H1 (cell line): ENCODE data around the gene RGL1. TPM values are rescaled to one million over a fixed set of nuclear protein-coding genes. Genes with fewer than 3 reads are reported as not detected.

Experiments
- CTCF ChIA-PET: fragments of 300-600 bp; sonication (Branson Sonifier 250); formaldehyde crosslinking; loops from one replicate; lab custom pipeline; 2021; ENCODE audit not compliant: partially characterized antibody; lab: Charles Lee
- POLR2A ChIA-PET: fragments of 300-600 bp; sonication (Branson Sonifier 250); formaldehyde crosslinking; loops from one replicate; lab custom pipeline; 2021; ENCODE audit warnings: inconsistent platforms; ENCODE audit not compliant: partially characterized antibody; lab: Charles Lee
- DNase-seq, 2 experiments: peaks; one replicate each; pipeline versions ENCODE4 v3.0.0 to v3.0.0-alpha.2; 2010 to 2022; ENCODE audit warnings: low spot score in 2 of 2, low read depth in 1 of 2, mixed read lengths in 1 of 2
- FAIRE-seq: peaks from 2 replicates; lab custom pipeline; 2011; peaks lifted over from hg19 to GRCh38; lab: Jason Lieb, UNC
- H2AFZ ChIP-seq: 2 replicates; pipeline ENCODE4 v1.8.1; 2012; ENCODE audit warnings: low read length, inconsistent platforms
- H2AK5ac ChIP-seq: 2 replicates; pipeline ENCODE4 v1.6.1; 2013; ENCODE audit warnings: low read depth, low read length
- H2BK120ac ChIP-seq: replicated peaks from 2 replicates; pipeline ENCODE3; 2013; ENCODE audit warnings: low read depth, low read length, inconsistent platforms
- H2BK12ac ChIP-seq: 2 replicates; pipeline ENCODE4 v1.6.1; 2013; ENCODE audit warnings: low read depth, low read length
- H2BK15ac ChIP-seq: 2 replicates; pipeline ENCODE4 v1.6.1; 2013; ENCODE audit warnings: low read length
- H2BK20ac ChIP-seq: 2 replicates; pipeline ENCODE4 v1.6.1; 2013; ENCODE audit warnings: low read length
- H2BK5ac ChIP-seq: 2 replicates; pipeline ENCODE4 v1.6.1; 2013; ENCODE audit warnings: low read depth, low read length
- H3K14ac ChIP-seq: 2 replicates; pipeline ENCODE4 v1.6.1; 2013; ENCODE audit warnings: inconsistent platforms; ENCODE audit not compliant: insufficient read length
- H3K18ac ChIP-seq: 2 replicates; pipeline ENCODE4 v1.6.1; 2013; ENCODE audit warnings: low read length; ENCODE audit errors: extremely low read depth
- H3K23ac ChIP-seq: 2 replicates; pipeline ENCODE4 v1.6.1; 2013; ENCODE audit warnings: inconsistent platforms; ENCODE audit not compliant: insufficient read length
- H3K23me2 ChIP-seq: 2 replicates; pipeline ENCODE4 v1.6.1; 2013; ENCODE audit warnings: low read depth, low read length
- H3K27ac ChIP-seq: 2 replicates; pipeline ENCODE4 v1.6.1; 2011; ENCODE audit warnings: low read depth, low read length, inconsistent platforms
- H3K27me3 ChIP-seq, 4 experiments: replicated peaks in 1 of 4; 1 replicate in 1 of 4; 2 replicates in 3 of 4; pipeline versions ENCODE4 v1.6.1 to v1.8.1; 2011 to 2013; ENCODE audit warnings: low read length in 3 of 4, mild to moderate bottlenecking in 3 of 4, inconsistent platforms in 2 of 4, mixed read lengths in 2 of 4, moderate library complexity in 1 of 4; ENCODE audit not compliant: control insufficient read depth in 3 of 4, insufficient read depth in 3 of 4; ENCODE audit errors: extremely low read depth in 1 of 4
- H3K36me3 ChIP-seq, 4 experiments: 2 replicates each; pipeline versions ENCODE4 v1.6.1 to v1.8.1; 2011 to 2013; ENCODE audit warnings: mild to moderate bottlenecking in 4 of 4, low read length in 3 of 4, moderate library complexity in 2 of 4, control low read depth in 1 of 4, inconsistent platforms in 1 of 4; ENCODE audit not compliant: insufficient read depth in 4 of 4, control insufficient read depth in 2 of 4
- H3K4ac ChIP-seq: replicated peaks from 2 replicates; pipeline ENCODE3; 2013; ENCODE audit warnings: low read length, low read depth, mixed read lengths, inconsistent platforms; ENCODE audit not compliant: insufficient read length
- H3K4me1 ChIP-seq, 4 experiments: replicated peaks in 1 of 4; 1 replicate in 1 of 4; 2 replicates in 3 of 4; pipeline versions ENCODE4 v1.6.1 to v1.8.1; 2011 to 2013; ENCODE audit warnings: low read length in 3 of 4, inconsistent platforms in 2 of 4, mixed read lengths in 1 of 4; ENCODE audit not compliant: insufficient read depth in 4 of 4, control insufficient read depth in 3 of 4
- H3K4me2 ChIP-seq, 2 experiments: 2 replicates each; pipeline versions ENCODE4 v1.6.1 to v1.8.1; 2011 to 2013; ENCODE audit warnings: low read depth in 2 of 2, low read length in 2 of 2, control low read depth in 1 of 2, inconsistent platforms in 1 of 2, mild to moderate bottlenecking in 1 of 2; ENCODE audit not compliant: insufficient read depth in 1 of 2
- H3K4me3 ChIP-seq, 4 experiments: fragments of 200-600, 300-600 bp in 1 of 4; sonication (generic), shearing (Covaris generic), sonication (Bioruptor Twin) in 1 of 4; 2 replicates each; pipeline versions ENCODE4 v1.5.1 to v1.8.1; 2011 to 2016; ENCODE audit warnings: low read length in 4 of 4, low read depth in 3 of 4, control low read depth in 2 of 4, inconsistent platforms in 2 of 4, mild to moderate bottlenecking in 2 of 4, mixed read lengths in 1 of 4, moderate library complexity in 1 of 4; ENCODE audit not compliant: insufficient read depth in 2 of 4; ENCODE audit errors: extremely low read depth in 1 of 4
- H3K56ac ChIP-seq: replicated peaks from 2 replicates; pipeline ENCODE3; 2013; ENCODE audit warnings: low read depth, mild to moderate bottlenecking, mixed read lengths, low read length, inconsistent platforms; ENCODE audit not compliant: insufficient read length
- H3K79me1 ChIP-seq: 2 replicates; pipeline ENCODE4 v1.6.1; 2013; ENCODE audit warnings: low read depth, low read length, control low read depth
- H3K79me2 ChIP-seq, 2 experiments: 2 replicates each; pipeline versions ENCODE4 v1.6.1 to v1.8.1; 2012 to 2013; ENCODE audit warnings: low read length in 2 of 2, mild to moderate bottlenecking in 2 of 2, inconsistent platforms in 1 of 2; ENCODE audit not compliant: insufficient read depth in 2 of 2, control insufficient read depth in 1 of 2
- H3K9ac ChIP-seq, 4 experiments: replicated peaks in 1 of 4; 1 replicate in 1 of 4; 2 replicates in 3 of 4; pipeline versions ENCODE4 v1.6.1 to v1.8.1; 2011 to 2013; ENCODE audit warnings: low read depth in 3 of 4, low read length in 3 of 4, control low read depth in 2 of 4, mild to moderate bottlenecking in 2 of 4, moderate library complexity in 2 of 4, inconsistent platforms in 1 of 4; ENCODE audit errors: extremely low read depth in 1 of 4
- H3K9me3 ChIP-seq, 2 experiments: 2 replicates each; pipeline versions ENCODE4 v1.6.1 to v1.8.1; 2012 to 2013; ENCODE audit warnings: mild to moderate bottlenecking in 2 of 2, moderate library complexity in 2 of 2, control low read depth in 1 of 2, inconsistent platforms in 1 of 2, low read depth in 1 of 2, low read length in 1 of 2, mixed read lengths in 1 of 2; ENCODE audit not compliant: insufficient read depth in 2 of 2
- H4K20me1 ChIP-seq, 2 experiments: replicated peaks in 1 of 2; 2 replicates each; pipeline versions ENCODE3 to v1.8.1; 2011 to 2013; ENCODE audit warnings: inconsistent platforms in 2 of 2, low read length in 2 of 2, mild to moderate bottlenecking in 1 of 2; ENCODE audit not compliant: insufficient read depth in 2 of 2, control insufficient read depth in 1 of 2
- H4K5ac ChIP-seq: 2 replicates; pipeline ENCODE4 v1.6.1; 2013; ENCODE audit warnings: low read length, low read depth, mixed read lengths, inconsistent platforms; ENCODE audit not compliant: insufficient read length
- H4K8ac ChIP-seq: 2 replicates; pipeline ENCODE4 v1.8.0; 2013; ENCODE audit warnings: mild to moderate bottlenecking, moderate library complexity, low read length, inconsistent platforms; ENCODE audit not compliant: insufficient read depth; ENCODE audit errors: extremely low read depth
- H4K91ac ChIP-seq: replicated peaks from 2 replicates; pipeline ENCODE3; 2013; ENCODE audit warnings: low read length, mixed read lengths, inconsistent platforms; ENCODE audit not compliant: insufficient read length
- CHD1 ChIP-seq: IDR thresholded peaks from 2 replicates; pipeline ENCODE4 v1.6.1; 2012; ENCODE audit warnings: low read depth, low read length, improper control_type of control experiment
- CREB1 ChIP-seq: IDR thresholded peaks from 2 replicates; pipeline ENCODE4 v1.6.1; 2012; ENCODE audit warnings: inconsistent platforms
- EGR1 ChIP-seq: IDR thresholded peaks from 2 replicates; pipeline ENCODE4 v1.6.1; 2011; ENCODE audit warnings: low read depth, low read length, borderline replicate concordance
- EZH2 ChIP-seq: fragments of 200-600 bp; sonication (generic); IDR thresholded peaks from 2 replicates; pipeline ENCODE4 v1.7.1; 2012; ENCODE audit warnings: low read depth, mild to moderate bottlenecking, moderate library complexity, low read length, inconsistent platforms; ENCODE audit not compliant: severe bottlenecking
- NRF1 ChIP-seq: IDR thresholded peaks from 2 replicates; pipeline ENCODE4 v1.6.1; 2011; ENCODE audit warnings: mild to moderate bottlenecking, low read depth, low read length, improper control_type of control experiment
- POLR2A ChIP-seq, 2 experiments: IDR thresholded peaks; 1 replicate in 1 of 2; 2 replicates in 1 of 2; pipeline ENCODE4 v1.6.1; 2011; ENCODE audit warnings: low read depth in 2 of 2, low read length in 2 of 2, mild to moderate bottlenecking in 2 of 2; ENCODE audit errors: control extremely low read depth in 1 of 2
- POLR2AphosphoS5 ChIP-seq: IDR thresholded peaks from 2 replicates; pipeline ENCODE4 v1.6.1; 2011; ENCODE audit warnings: low read depth, low read length
- RBBP5 ChIP-seq: IDR thresholded peaks from 2 replicates; pipeline ENCODE4 v1.7.1; 2012; ENCODE audit warnings: low read depth, mild to moderate bottlenecking, inconsistent platforms, low read length, moderate library complexity, borderline replicate concordance
- SIN3A ChIP-seq, 2 experiments: IDR thresholded peaks in 1 of 2; conservative IDR thresholded peaks in 1 of 2; 2 replicates each; pipeline ENCODE4 v1.6.1; 2011 to 2012; ENCODE audit warnings: low read length in 2 of 2, improper control_type of control experiment in 1 of 2, low read depth in 1 of 2, mild to moderate bottlenecking in 1 of 2
- SIX5 ChIP-seq: IDR thresholded peaks from 2 replicates; pipeline ENCODE4 v1.6.1; 2011; ENCODE audit warnings: mild to moderate bottlenecking, low read depth, low read length
- SP1 ChIP-seq: IDR thresholded peaks from 2 replicates; pipeline ENCODE4 v1.6.1; 2011; ENCODE audit warnings: low read depth, low read length
- TAF7 ChIP-seq: optimal IDR thresholded peaks from 2 replicates; pipeline ENCODE3; 2011; ENCODE audit warnings: low read depth, mild to moderate bottlenecking, inconsistent platforms, low read length, moderate library complexity, borderline replicate concordance
- TCF12 ChIP-seq: IDR thresholded peaks from 2 replicates; pipeline ENCODE4 v1.6.1; 2011; ENCODE audit warnings: low read depth, mild to moderate bottlenecking, low read length
- ZNF274 ChIP-seq: IDR thresholded peaks from 2 replicates; pipeline ENCODE4 v1.7.0; 2012; ENCODE audit warnings: low read length, borderline replicate concordance; ENCODE audit errors: extremely low read depth
- WGBS, 2 experiments: shearing (Covaris generic) in 1 of 2; methylation state at CpG; one replicate each; pipeline versions ENCODE4 v1.1.6 to v1.1.7; 2013 to 2015; ENCODE audit warnings: low lambda C conversion rate in 2 of 2, mixed read lengths in 2 of 2, inconsistent platforms in 1 of 2, low coverage in 1 of 2, missing lambda C conversion rate in 1 of 2; ENCODE audit not compliant: insufficient replicate concordance in 2 of 2, insufficient coverage in 1 of 2, insufficient read length in 1 of 2; ENCODE audit errors: extremely low coverage in 1 of 2, missing lambda C conversion rate in 1 of 2; 5-methylcytosine and 5-hydroxymethylcytosine counted together
- polyA plus RNA-seq, 7 experiments: library from polyadenylated mRNA; depleted of rRNA in 3 of 7; stranded (reverse) in 5 of 7; unstranded in 2 of 7; fragments of >200 nt in 5 of 7; fragments of 200-250 nt in 2 of 7; gene quantifications; 1 replicate in 5 of 7; 2 replicates in 1 of 7; 4 replicates in 1 of 7; pipeline versions ENCODE4 v1.2.1 to v1.2.3, GENCODE V29; 2011 to 2013; ENCODE audit warnings: missing spikeins in 2 of 7, mixed read lengths in 2 of 7
- total RNA-seq: library from RNA; stranded (reverse); fragmentation: NEBNext Ultra II Directional; extraction: Animal tissue kit (Norgen Biotek cat#: 25700); gene quantifications from 2 replicates; pipeline ENCODE4 v1.2.1, GENCODE V29; 2021
- TF ChIP-seq, protein P1 (sequence below): IDR thresholded peaks from 2 replicates; pipeline ENCODE4 v1.6.1; 2011; ENCODE audit warnings: low read length, improper control_type of control experiment

The RGL1 gene
- total and polyA plus RNA-seq, 2 of the 8 experiments (the other 6 are each of a cell fraction or from before 2014, with no cell fraction given), result 0.98 to 2.4 TPM

DNA sequence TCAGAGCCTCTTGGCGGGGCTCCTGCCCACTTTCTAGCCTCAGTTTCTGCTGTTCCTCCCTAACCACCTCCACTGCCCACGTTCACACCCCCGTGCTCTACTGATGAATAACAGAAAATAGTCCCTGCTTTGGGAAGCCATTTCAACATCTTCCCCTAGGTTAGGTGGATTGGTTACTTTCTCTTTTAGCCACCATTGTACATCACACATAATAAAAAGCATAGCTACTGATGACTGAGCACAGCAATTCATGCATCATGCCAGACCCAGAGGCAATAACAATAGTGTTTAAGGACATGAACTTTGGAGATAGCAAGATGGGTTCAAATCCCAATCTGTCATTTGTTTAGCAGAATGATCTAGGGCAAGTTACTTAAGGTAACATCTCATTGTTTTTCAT, 158.0 kb downstream of the RGL1 start:
- H3K36me3 ChIP-seq, result no peaks in the 10 kb centered on the region
- no peak overlapping the region for H2BK120ac ChIP-seq
- no peak overlapping the region for H3K27ac ChIP-seq
- 86% methylated on average over 3 of the region's 3 CpGs; no CpG with 5 or more reads in 1 of the 2 experiments for WGBS, 2 experiments
- TF ChIP-seq POLR2A (IDR thresholded peaks at IDR 0.05; ENCODE audit: control extremely low read depth in 1 of 2, low read depth in 2 of 2, low read length in 2 of 2) (no peak), EZH2 (no peak), CREB1 (no peak), SIX5 (no peak), SIN3A (conservative IDR thresholded peaks at IDR 0.05 in 1 of 2, IDR thresholded peaks at IDR 0.05 in 1 of 2; ENCODE audit: low read depth in 1 of 2, low read length in 2 of 2) (no peak), RBBP5 (no peak), POLR2AphosphoS5 (no peak), TCF12 (no peak), TAF7 (no peak), NRF1 (no peak), SP1 (no peak), CHD1 (no peak), ZNF274 (no peak), EGR1 (no peak)
- TF ChIP-seq, protein P1, sequence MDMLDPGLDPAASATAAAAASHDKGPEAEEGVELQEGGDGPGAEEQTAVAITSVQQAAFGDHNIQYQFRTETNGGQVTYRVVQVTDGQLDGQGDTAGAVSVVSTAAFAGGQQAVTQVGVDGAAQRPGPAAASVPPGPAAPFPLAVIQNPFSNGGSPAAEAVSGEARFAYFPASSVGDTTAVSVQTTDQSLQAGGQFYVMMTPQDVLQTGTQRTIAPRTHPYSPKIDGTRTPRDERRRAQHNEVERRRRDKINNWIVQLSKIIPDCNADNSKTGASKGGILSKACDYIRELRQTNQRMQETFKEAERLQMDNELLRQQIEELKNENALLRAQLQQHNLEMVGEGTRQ, result no peak
- no peak overlapping the region for H3K4ac ChIP-seq
- DNase-seq, result no peak
- H3K9ac ChIP-seq, result no peak overlapping the region
- H3K23ac ChIP-seq, result no peak overlapping the region
- no peak overlapping the region for H2BK12ac ChIP-seq
- H3K18ac ChIP-seq, result no peak overlapping the region
- no peaks in the 10 kb centered on the region for H3K23me2 ChIP-seq
- no peak overlapping the region for H4K91ac ChIP-seq
- POLR2A ChIA-PET, result no interaction called here
- H3K79me1 ChIP-seq, result no peaks in the 10 kb centered on the region
- FAIRE-seq, result no peak
- H2BK20ac ChIP-seq, result no peak overlapping the region
- no peak overlapping the region for H3K4me3 ChIP-seq
- H3K9me3 ChIP-seq, result no peaks in the 10 kb centered on the region
- no peak overlapping the region for H2BK5ac ChIP-seq
- CTCF ChIA-PET, result interaction anchor here (1.5 kb wide), 1 partner anchor 9 kb away, joined by 4 read pairs; no protein-coding TSS in a partner anchor
- no peak overlapping the region for H2AFZ ChIP-seq
- no peak overlapping the region for H3K56ac ChIP-seq
- H3K79me2 ChIP-seq, result no peaks in the 10 kb centered on the region
- H2BK15ac ChIP-seq, result no peak overlapping the region
- no peak overlapping the region for H3K4me2 ChIP-seq
- no peak overlapping the region for H2AK5ac ChIP-seq
- H3K4me1 ChIP-seq, result no peaks in the 10 kb centered on the region
- H4K8ac ChIP-seq, result no peak overlapping the region
- H4K20me1 ChIP-seq, result no peaks in the 10 kb centered on the region
- no peak overlapping the region for H3K14ac ChIP-seq
- no peaks in the 10 kb centered on the region for H3K27me3 ChIP-seq
- no peak overlapping the region for H4K5ac ChIP-seq
